PC-9 (cell line): ENCODE measurements around the gene CNDP1. TPM values are rescaled to one million over a fixed set of nuclear protein-coding genes. Genes with fewer than 3 reads are reported as not detected.

Experiments
- BruUV-seq: library from RNA; stranded (reverse); fragments of 400-500 nt; replicated peaks from 2 replicates; lab custom pipeline; 2021; lab: Mats Ljungman, UMichigan
- CTCF ChIA-PET: fragments of 300-600 bp; sonication (Branson Sonifier 250); formaldehyde crosslinking; loops from one replicate; lab custom pipeline; 2022; ENCODE audit warnings: antibody characterized with exemption; lab: Charles Lee
- POLR2A ChIA-PET: fragments of 300-600 bp; sonication (Branson Sonifier 250); formaldehyde crosslinking; loops from one replicate; lab custom pipeline; 2022; ENCODE audit warnings: antibody characterized with exemption; ENCODE audit not compliant: unreplicated experiment; lab: Charles Lee
- DNase-seq, 2 experiments: peaks; one replicate each; pipeline versions ENCODE4 v3.0.0 to v3.0.0-alpha.2; 2015 to 2022; ENCODE audit warnings: mixed read lengths in 1 of 2
- H2AFZ ChIP-seq: fragments of 200-600 bp; sonication (generic); 2 replicates; pipeline ENCODE4 v1.8.1; 2017; ENCODE audit warnings: antibody characterized with exemption
- H3F3A ChIP-seq: fragments of 200-600 bp; sonication (generic); 2 replicates; pipeline ENCODE4 v1.8.1; 2017; ENCODE audit warnings: antibody characterized with exemption, mild to moderate bottlenecking, low read depth; ENCODE audit not compliant: insufficient read depth
- H3K27ac ChIP-seq: fragments of 200-600 bp; sonication (generic); 2 replicates; pipeline ENCODE4 v1.6.1; 2016; ENCODE audit warnings: mixed run types
- H3K27me3 ChIP-seq: fragments of 200-600 bp; sonication (generic); 2 replicates; pipeline ENCODE4 v1.6.1; 2016; ENCODE audit warnings: low read depth, mixed run types; ENCODE audit not compliant: insufficient read depth
- H3K36me3 ChIP-seq: fragments of 200-600 bp; sonication (generic); 2 replicates; pipeline ENCODE4 v1.6.1; 2016; ENCODE audit warnings: low read depth, mixed run types
- H3K4me1 ChIP-seq: fragments of 200-600 bp; sonication (generic); replicated peaks from 2 replicates; pipeline ENCODE4 v1.6.1; 2016; ENCODE audit warnings: mixed run types; ENCODE audit not compliant: insufficient read depth
- H3K4me2 ChIP-seq: fragments of 200-600 bp; sonication (generic); 2 replicates; pipeline ENCODE4 v1.6.1; 2017; ENCODE audit warnings: mixed run types
- H3K4me3 ChIP-seq: fragments of 200-600 bp; sonication (generic); 2 replicates; pipeline ENCODE4 v1.6.1; 2016; ENCODE audit warnings: mixed run types
- H3K79me2 ChIP-seq: fragments of 200-600 bp; sonication (generic); 2 replicates; pipeline ENCODE4 v1.6.1; 2017; ENCODE audit warnings: low read depth, mixed run types
- H3K9me2 ChIP-seq: fragments of 200-600 bp; sonication (generic); 2 replicates; pipeline ENCODE4 v1.8.1; 2017; ENCODE audit warnings: mild to moderate bottlenecking; ENCODE audit not compliant: insufficient read depth
- H3K9me3 ChIP-seq: fragments of 200-600 bp; sonication (generic); 2 replicates; pipeline ENCODE4 v1.8.1; 2016; ENCODE audit warnings: low read depth; ENCODE audit not compliant: insufficient read depth
- H4K20me1 ChIP-seq: fragments of 200-600 bp; sonication (generic); 2 replicates; pipeline ENCODE4 v1.8.1; 2017; ENCODE audit not compliant: insufficient read depth
- EZH2 ChIP-seq: fragments of 200-600 bp; sonication (generic); IDR thresholded peaks from 2 replicates; pipeline ENCODE4 v1.8.0; 2017; ENCODE audit warnings: antibody characterized with exemption, low read depth
- intact Hi-C: fragments of 100-400 bp; cut with micrococcal nuclease; formaldehyde crosslinking; loops from one replicate; pipeline ENCODE4 v1.10.0; 2022; ENCODE audit not compliant: unreplicated experiment
- total RNA-seq: library from RNA; stranded (reverse); gene quantifications from 2 replicates; pipeline ENCODE4 v1.2.3, GENCODE V29; 2021
- TF ChIP-seq, protein P1 (sequence below): fragments of 200-600 bp; sonication (generic); conservative IDR thresholded peaks from 2 replicates; pipeline ENCODE4 v1.6.1; 2017; ENCODE audit warnings: mixed run types, antibody characterized with exemption, mild to moderate bottlenecking, moderate library complexity

The CNDP1 gene
- total RNA-seq, 1 experiment from 2014 or later: not detected

DNA sequence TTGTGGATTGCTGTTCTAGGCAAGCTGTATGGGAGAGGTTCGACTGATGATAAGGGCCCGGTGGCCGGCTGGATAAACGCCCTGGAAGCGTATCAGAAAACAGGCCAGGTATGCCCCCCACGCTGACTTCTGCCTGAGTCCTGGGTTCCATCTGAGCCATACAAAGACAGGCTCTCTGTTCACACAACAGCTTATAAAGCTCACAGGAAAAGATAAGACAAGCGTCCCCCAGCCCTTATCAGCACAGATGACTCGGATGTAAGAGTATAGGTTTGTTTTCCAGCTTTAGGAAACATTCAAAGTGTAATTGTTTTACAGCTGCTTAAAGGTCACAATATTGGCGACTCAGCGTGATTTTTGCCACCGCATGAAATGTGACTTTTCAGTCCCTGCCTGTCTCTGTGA, 25.5 kb upstream of the CNDP1 start:
- intact Hi-C loops: no loop called here
- no peaks in the 10 kb centered on the region for H3K79me2 ChIP-seq
- H3K9me2 ChIP-seq: no peaks in the 10 kb centered on the region
- H3K36me3 ChIP-seq: 0 out of 2 replicates have a peak, but pooled peaks cover 19% of the 10 kb centered on the region
- H3K4me1 ChIP-seq: no peaks in the 10 kb centered on the region
- no peaks in the 10 kb centered on the region for H3F3A ChIP-seq
- no peaks in the 10 kb centered on the region for H3K27me3 ChIP-seq
- ChIA-PET CTCF (no interaction called here), POLR2A (no interaction called here)
- peaks cover 3% of the 10 kb centered on the region; the same call in 1 of the 2 replicates for H4K20me1 ChIP-seq
- H2AFZ ChIP-seq: no peak overlapping the region
- H3K4me3 ChIP-seq: no peak overlapping the region
- BruUV-seq: no TSS peak
- no peaks in the 10 kb centered on the region for H3K9me3 ChIP-seq
- DNase-seq: no peak
- no peak overlapping the region for H3K27ac ChIP-seq
- TF ChIP-seq EZH2: no peak
- TF ChIP-seq, protein P1, sequence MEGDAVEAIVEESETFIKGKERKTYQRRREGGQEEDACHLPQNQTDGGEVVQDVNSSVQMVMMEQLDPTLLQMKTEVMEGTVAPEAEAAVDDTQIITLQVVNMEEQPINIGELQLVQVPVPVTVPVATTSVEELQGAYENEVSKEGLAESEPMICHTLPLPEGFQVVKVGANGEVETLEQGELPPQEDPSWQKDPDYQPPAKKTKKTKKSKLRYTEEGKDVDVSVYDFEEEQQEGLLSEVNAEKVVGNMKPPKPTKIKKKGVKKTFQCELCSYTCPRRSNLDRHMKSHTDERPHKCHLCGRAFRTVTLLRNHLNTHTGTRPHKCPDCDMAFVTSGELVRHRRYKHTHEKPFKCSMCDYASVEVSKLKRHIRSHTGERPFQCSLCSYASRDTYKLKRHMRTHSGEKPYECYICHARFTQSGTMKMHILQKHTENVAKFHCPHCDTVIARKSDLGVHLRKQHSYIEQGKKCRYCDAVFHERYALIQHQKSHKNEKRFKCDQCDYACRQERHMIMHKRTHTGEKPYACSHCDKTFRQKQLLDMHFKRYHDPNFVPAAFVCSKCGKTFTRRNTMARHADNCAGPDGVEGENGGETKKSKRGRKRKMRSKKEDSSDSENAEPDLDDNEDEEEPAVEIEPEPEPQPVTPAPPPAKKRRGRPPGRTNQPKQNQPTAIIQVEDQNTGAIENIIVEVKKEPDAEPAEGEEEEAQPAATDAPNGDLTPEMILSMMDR: no peak
- H3K4me2 ChIP-seq: no peak overlapping the region

DNA sequence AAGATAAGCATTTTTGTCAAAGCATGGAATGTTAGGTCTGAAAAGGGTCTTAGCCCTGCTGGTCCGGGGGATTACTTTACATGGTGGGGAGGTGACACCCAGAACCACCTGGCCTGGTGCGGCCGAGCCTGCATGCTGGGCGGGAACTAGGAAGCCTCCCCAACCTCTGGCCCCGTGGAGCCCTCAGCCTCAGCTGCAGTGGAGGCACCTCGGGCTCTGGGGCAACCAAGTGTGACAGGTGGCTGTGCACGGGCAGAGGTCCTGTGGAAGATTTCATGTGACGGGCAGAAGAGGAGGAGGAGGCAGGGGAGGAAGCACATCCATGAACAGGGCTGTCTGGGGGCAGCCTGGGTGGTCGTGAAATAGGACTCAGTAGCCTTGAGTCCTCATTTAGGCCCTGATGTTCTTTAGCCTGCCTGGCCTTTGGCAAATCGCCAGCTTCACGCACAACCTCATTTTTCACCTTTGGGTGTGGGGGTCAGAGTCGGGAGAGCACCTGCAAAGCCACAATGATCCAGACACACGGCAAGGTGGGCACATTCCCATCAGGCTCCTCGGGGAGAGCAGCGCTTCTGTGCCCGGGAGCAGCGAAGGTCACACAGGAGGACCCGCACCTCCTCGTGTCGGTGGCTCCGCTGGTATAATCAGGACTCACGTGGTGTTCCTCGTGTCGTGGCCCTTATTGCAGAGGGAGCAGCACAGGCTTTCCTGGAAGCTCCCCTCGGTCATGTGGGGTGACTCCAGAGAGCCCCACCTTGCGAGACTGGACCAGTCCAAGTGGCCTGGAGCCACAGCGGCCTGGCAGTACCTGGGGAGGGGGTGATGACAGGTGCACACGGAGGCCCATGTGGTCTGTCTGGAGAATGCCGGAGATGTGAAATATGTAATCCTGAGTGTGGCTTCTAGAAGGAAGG, 24.2 kb upstream of the CNDP1 start:
- Histone ChIP-seq H3K27ac (no peak overlapping the region), H3F3A (no peaks in the 10 kb centered on the region), H3K4me3 (no peak overlapping the region), H3K9me2 (no peaks in the 10 kb centered on the region), H3K79me2 (no peaks in the 10 kb centered on the region), H3K4me2 (no peak overlapping the region), H3K4me1 (no peaks in the 10 kb centered on the region), H2AFZ (no peak overlapping the region), H3K36me3 (0 out of 2 replicates have a peak, but pooled peaks cover 19% of the 10 kb centered on the region), H3K27me3 (no peaks in the 10 kb centered on the region), H4K20me1 (no peaks in the 10 kb centered on the region; the same call in 1 of the 2 replicates), H3K9me3 (no peaks in the 10 kb centered on the region)
- ChIA-PET CTCF (no interaction called here), POLR2A (no interaction called here)
- BruUV-seq: no TSS peak
- TF ChIP-seq, protein P1: no peak
- no peak for TF ChIP-seq EZH2
- intact Hi-C loops: no loop called here
- no peak for DNase-seq

DNA sequence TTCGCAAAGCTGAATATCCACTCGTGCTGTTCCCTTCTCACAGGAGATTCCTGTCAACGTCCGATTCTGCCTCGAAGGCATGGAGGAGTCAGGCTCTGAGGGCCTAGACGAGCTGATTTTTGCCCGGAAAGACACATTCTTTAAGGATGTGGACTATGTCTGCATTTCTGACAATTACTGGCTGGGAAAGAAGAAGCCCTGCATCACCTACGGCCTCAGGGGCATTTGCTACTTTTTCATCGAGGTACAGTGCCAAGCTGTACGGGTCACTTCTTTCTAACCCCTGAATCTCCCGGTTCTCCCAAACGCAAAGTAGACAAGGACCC, 23.6 kb upstream of the CNDP1 start:
- DNase-seq: no peak
- 0 out of 2 replicates have a peak, but pooled peaks cover 20% of the 10 kb centered on the region for H3K36me3 ChIP-seq
- intact Hi-C loops: no loop called here
- H3F3A ChIP-seq: no peaks in the 10 kb centered on the region
- H4K20me1 ChIP-seq: no peaks in the 10 kb centered on the region; the same call in 1 of the 2 replicates
- ChIA-PET CTCF (no interaction called here), POLR2A (no interaction called here)
- no peak overlapping the region for H3K4me2 ChIP-seq
- H3K4me1 ChIP-seq: no peaks in the 10 kb centered on the region
- H3K79me2 ChIP-seq: no peaks in the 10 kb centered on the region
- H3K27me3 ChIP-seq: no peaks in the 10 kb centered on the region
- H3K4me3 ChIP-seq: no peak overlapping the region
- H3K27ac ChIP-seq: no peak overlapping the region
- H3K9me3 ChIP-seq: no peaks in the 10 kb centered on the region
- no peak overlapping the region for H2AFZ ChIP-seq
- TF ChIP-seq, protein P1: no peak
- no peak for TF ChIP-seq EZH2
- no TSS peak for BruUV-seq
- no peaks in the 10 kb centered on the region for H3K9me2 ChIP-seq
